SK-N-MC (cell line): ENCODE results near the gene GPER1.

Experiments
- EZH2 ChIP-seq: fragments of 200-600 bp; sonication (generic); IDR thresholded peaks from one replicate; pipeline ENCODE4 v1.6.1; 2017; ENCODE audit warnings: antibody characterized with exemption
- FOXP2 ChIP-seq: optimal IDR thresholded peaks from 2 replicates; pipeline ENCODE3; 2011; ENCODE audit warnings: mild to moderate bottlenecking, moderate library complexity; ENCODE audit not compliant: insufficient read depth; ENCODE audit errors: extremely low read length, control extremely low read depth
- POLR2AphosphoS5 ChIP-seq: IDR thresholded peaks from 2 replicates; pipeline ENCODE4 v1.6.1; 2012; ENCODE audit warnings: mild to moderate bottlenecking, low read depth, low read length, borderline replicate concordance

GRCh38 chr7:1087952-1088920 is at the start of gene GPER1:
- TF ChIP-seq EZH2 (no peak), POLR2AphosphoS5 (no peak), FOXP2 (no peak)
